ENCODE data around the gene TENT4A. TPM values are rescaled to one million over a fixed set of nuclear protein-coding genes. Genes with fewer than 3 reads are reported as not detected.

Gene TENT4A
- total and polyA plus RNA-seq, 10 of the 15 experiments (the other 5 are each of a cell fraction or from before 2014, with no cell fraction given), result 1.4 to 30.6 (median 12.5) TPM

- peak; percentile 88 for TF ChIP-seq MEF2B (IDR thresholded peaks at IDR 0.05; ENCODE audit: partially characterized antibody, poor library complexity, severe bottlenecking)
- TF ChIP-seq NFYB (IDR thresholded peaks at IDR 0.05; ENCODE audit: insufficient read depth, low read depth, low read length), result no peak
- TF ChIP-seq NFXL1 (IDR thresholded peaks at IDR 0.05; ENCODE audit: borderline replicate concordance), result no peak
- TF ChIP-seq CBX3 (IDR thresholded peaks at IDR 0.05; ENCODE audit: borderline replicate concordance, low read depth), result no peak
- TF ChIP-seq ESRRA (IDR thresholded peaks at IDR 0.05; ENCODE audit: low read length), result no peak; the same call in 1 of the 2 replicates
- peak; percentile 17; the same call in 1 of the 2 replicates for TF ChIP-seq JUND (IDR thresholded peaks at IDR 0.05; ENCODE audit: low read depth, low read length)
- TF ChIP-seq BACH1 (IDR thresholded peaks at IDR 0.05; ENCODE audit: borderline replicate concordance), result no peak
- no peak for TF ChIP-seq CHD4 (IDR thresholded peaks at IDR 0.05)
- peak in 1 of 2 experiments; percentile 74; a peak in 1 of 4 replicates for TF ChIP-seq ETV6 (conservative IDR thresholded peaks at IDR 0.05 in 1 of 2, IDR thresholded peaks at IDR 0.05 in 1 of 2; ENCODE audit: borderline replicate concordance in 1 of 2, low read depth in 1 of 2)
- no peak; the same call in 1 of the 2 replicates for TF ChIP-seq ZBTB40 (IDR thresholded peaks at IDR 0.05; ENCODE audit: borderline replicate concordance)
- no peak for TF ChIP-seq HDAC2 (IDR thresholded peaks at IDR 0.05)
- peak; percentile 54 for TF ChIP-seq E2F8 (IDR thresholded peaks at IDR 0.05; ENCODE audit: low read depth, partially characterized antibody)
- TF ChIP-seq KDM1A (IDR thresholded peaks at IDR 0.05; ENCODE audit: borderline replicate concordance), result no peak
- TF ChIP-seq ZBTB11 (CRISPR knock-in tag; IDR thresholded peaks at IDR 0.05), result no peak
- TF ChIP-seq SMC3 (IDR thresholded peaks at IDR 0.05; ENCODE audit: borderline replicate concordance, low read length), result no peak
- peak in 1 of 2 experiments; percentile 74; a peak in 1 of 4 replicates for TF ChIP-seq CEBPB (IDR thresholded peaks at IDR 0.05; ENCODE audit: borderline replicate concordance in 1 of 2, low read depth in 2 of 2, low read length in 2 of 2)
- TF ChIP-seq FOXK2 (IDR thresholded peaks at IDR 0.05), result peak; percentile 47
- no peak for TF ChIP-seq SREBF1 (IDR thresholded peaks at IDR 0.05; ENCODE audit: low read length)
These were observed 24.1 kb downstream of the TENT4A start (continued) for GRCh38 chr5:6737043-6737941.
